Caco-2 (cell line): Measurements from ENCODE around the gene NIFK. TPM values are rescaled to one million over a fixed set of nuclear protein-coding genes. Genes with fewer than 3 reads are reported as not detected.

Experiments used
- BruUV-seq: library from RNA; stranded (reverse); fragments of 400-500 nt; replicated peaks from 2 replicates; lab custom pipeline; 2021; lab: Mats Ljungman, UMichigan
- CTCF ChIA-PET: fragments of 300-600 bp; sonication (Branson Sonifier 250); formaldehyde crosslinking; loops from one replicate; lab custom pipeline; 2022; ENCODE audit warnings: antibody characterized with exemption; lab: Charles Lee
- POLR2A ChIA-PET: fragments of 300-600 bp; sonication (Branson Sonifier 250); formaldehyde crosslinking; loops from one replicate; lab custom pipeline; 2022; ENCODE audit warnings: antibody characterized with exemption; lab: Charles Lee
- DNase-seq, 2 experiments: peaks; one replicate each; pipeline versions ENCODE4 v3.0.0 to v3.0.0-alpha.2; 2020 to 2022
- H3K27me3 ChIP-seq: replicated peaks from 2 replicates; pipeline ENCODE4 v1.6.0; 2011; ENCODE audit warnings: low read length; ENCODE audit not compliant: control insufficient read depth, insufficient read depth
- H3K36me3 ChIP-seq: 2 replicates; pipeline ENCODE4 v1.5.1; 2011; ENCODE audit warnings: low read length; ENCODE audit not compliant: control insufficient read depth, insufficient read depth
- H3K4me1 ChIP-seq: fragments of 250-450 bp; sonication (Bioruptor Pico); 2 replicates; pipeline ENCODE4 v1.5.1; 2020; ENCODE audit warnings: mild to moderate bottlenecking
- H3K4me3 ChIP-seq: 2 replicates; pipeline ENCODE4 v1.5.1; 2011; ENCODE audit warnings: low read depth, mild to moderate bottlenecking, control low read depth, low read length
- H3K9me3 ChIP-seq: fragments of 250-450 bp; sonication (Bioruptor Pico); 2 replicates; pipeline ENCODE4 v1.5.1; 2020; ENCODE audit warnings: mild to moderate bottlenecking, moderate library complexity
- H3K27ac Mint-ChIP-seq: one replicate; pipeline ENCODE4 v1.8.0; 2022; ENCODE audit warnings: mixed read lengths; ENCODE audit not compliant: unreplicated experiment
- H3K27me3 Mint-ChIP-seq: one replicate; pipeline ENCODE4 v1.8.0; 2022; ENCODE audit warnings: mixed read lengths; ENCODE audit not compliant: insufficient read depth, unreplicated experiment
- H3K36me3 Mint-ChIP-seq: one replicate; pipeline ENCODE4 v1.8.0; 2022; ENCODE audit warnings: mild to moderate bottlenecking, mixed read lengths; ENCODE audit not compliant: insufficient read depth, unreplicated experiment
- H3K4me1 Mint-ChIP-seq: one replicate; pipeline ENCODE4 v1.8.0; 2022; ENCODE audit warnings: low read depth, mixed read lengths; ENCODE audit not compliant: unreplicated experiment
- H3K4me3 Mint-ChIP-seq: one replicate; pipeline ENCODE4 v1.8.0; 2022; ENCODE audit warnings: mild to moderate bottlenecking, moderate library complexity, mixed read lengths; ENCODE audit not compliant: unreplicated experiment
- H3K9me3 Mint-ChIP-seq: one replicate; pipeline ENCODE4 v1.8.0; 2022; ENCODE audit warnings: mixed read lengths; ENCODE audit not compliant: unreplicated experiment
- intact Hi-C: fragments of 100-400 bp; cut with micrococcal nuclease; formaldehyde crosslinking; loops from one replicate; pipeline ENCODE4 v1.10.0; 2022; ENCODE audit not compliant: unreplicated experiment
- total RNA-seq: library from RNA; stranded (reverse); gene quantifications from 2 replicates; pipeline ENCODE4 v1.2.3, GENCODE V29; 2022
- TF ChIP-seq, protein P1 (sequence below), 2 experiments: fragments of 200-600 bp in 1 of 2; IDR thresholded peaks; 1 replicate in 1 of 2; 2 replicates in 1 of 2; pipeline versions ENCODE4 v1.5.1 to v1.8.0; 2011 to 2022; ENCODE audit warnings: antibody characterized with exemption in 1 of 2, control low read depth in 1 of 2, inconsistent platforms in 1 of 2, low read depth in 1 of 2, low read length in 1 of 2, mild to moderate bottlenecking in 1 of 2, moderate library complexity in 1 of 2; ENCODE audit not compliant: insufficient read depth in 1 of 2, severe bottlenecking in 1 of 2, unreplicated experiment in 1 of 2

The NIFK gene
- total RNA-seq, 1 experiment from 2014 or later, result 84.7 TPM

DNA sequence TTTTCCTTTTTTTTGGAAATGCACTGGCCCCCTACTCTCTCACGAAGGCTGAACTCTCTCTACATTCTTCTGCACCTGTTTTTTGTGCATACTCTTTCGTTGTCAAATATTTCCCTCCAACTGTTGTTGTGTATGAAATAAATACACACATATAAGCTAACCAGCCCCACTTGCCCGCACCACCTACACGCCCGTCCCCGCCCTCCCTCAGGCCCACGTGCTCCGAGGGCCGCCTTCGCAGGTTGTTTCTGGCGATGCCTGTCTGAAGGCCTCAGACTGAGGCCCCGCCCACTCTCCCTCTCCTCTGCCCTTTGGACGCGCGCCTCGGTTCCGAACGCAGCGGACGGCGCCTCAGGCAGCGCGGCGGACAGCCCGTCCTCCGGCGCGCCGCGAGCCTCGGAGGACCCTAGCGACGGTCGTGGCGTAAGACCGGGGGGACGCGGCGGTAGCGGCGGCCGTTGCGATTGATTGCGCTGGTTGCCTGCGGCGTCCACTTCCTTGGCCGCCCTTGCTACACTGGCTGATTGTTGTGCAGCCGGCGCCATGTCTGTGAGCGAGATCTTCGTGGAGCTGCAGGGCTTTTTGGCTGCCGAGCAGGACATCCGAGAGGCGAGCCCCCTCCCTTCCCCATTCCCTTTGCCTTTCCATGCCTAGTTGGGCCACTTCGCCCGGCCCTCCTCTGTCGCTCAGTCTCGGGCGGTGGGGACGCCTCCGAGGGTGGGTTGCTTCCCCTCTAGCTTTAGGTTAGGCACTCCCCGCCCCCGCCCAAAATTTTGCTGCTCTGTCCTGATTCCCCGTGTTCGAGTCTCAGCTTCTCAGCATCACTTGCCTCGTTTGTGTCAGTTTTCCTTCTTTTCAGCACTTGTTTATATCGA, 18.8 kb upstream of the NIFK start, which contains the start of gene TSN:
Gene TSN, plus strand, starts transcription at position 415 of the 875 bp plus-strand sequence. Its CDS starts 129 bp downstream, at position 544.
- Mint-ChIP-seq H3K36me3 (peaks cover 45% of the 10 kb centered on the region), H3K27ac (peak within 1 kb of the TSS; percentile 82), H3K9me3 (no peaks in the 10 kb centered on the region), H3K4me3 (peak within 1 kb of the TSS; percentile 77), H3K4me1 (peaks cover 5% of the 10 kb centered on the region), H3K27me3 (no peaks in the 10 kb centered on the region)
- Histone ChIP-seq H3K4me3 (peak within 1 kb of the TSS; percentile 90), H3K9me3 (no peaks in the 10 kb centered on the region), H3K27me3 (no peaks in the 10 kb centered on the region), H3K4me1 (peaks cover 7% of the 10 kb centered on the region; the same call in 1 of the 2 replicates), H3K36me3 (no peaks in the 10 kb centered on the region)
- intact Hi-C loops, result loop anchor here (1.0 kb wide), 3 partner anchors 19 to 225 kb away; partner anchors contain the start of genes NIFK and RNU4ATAC
- TF ChIP-seq, protein P1, sequence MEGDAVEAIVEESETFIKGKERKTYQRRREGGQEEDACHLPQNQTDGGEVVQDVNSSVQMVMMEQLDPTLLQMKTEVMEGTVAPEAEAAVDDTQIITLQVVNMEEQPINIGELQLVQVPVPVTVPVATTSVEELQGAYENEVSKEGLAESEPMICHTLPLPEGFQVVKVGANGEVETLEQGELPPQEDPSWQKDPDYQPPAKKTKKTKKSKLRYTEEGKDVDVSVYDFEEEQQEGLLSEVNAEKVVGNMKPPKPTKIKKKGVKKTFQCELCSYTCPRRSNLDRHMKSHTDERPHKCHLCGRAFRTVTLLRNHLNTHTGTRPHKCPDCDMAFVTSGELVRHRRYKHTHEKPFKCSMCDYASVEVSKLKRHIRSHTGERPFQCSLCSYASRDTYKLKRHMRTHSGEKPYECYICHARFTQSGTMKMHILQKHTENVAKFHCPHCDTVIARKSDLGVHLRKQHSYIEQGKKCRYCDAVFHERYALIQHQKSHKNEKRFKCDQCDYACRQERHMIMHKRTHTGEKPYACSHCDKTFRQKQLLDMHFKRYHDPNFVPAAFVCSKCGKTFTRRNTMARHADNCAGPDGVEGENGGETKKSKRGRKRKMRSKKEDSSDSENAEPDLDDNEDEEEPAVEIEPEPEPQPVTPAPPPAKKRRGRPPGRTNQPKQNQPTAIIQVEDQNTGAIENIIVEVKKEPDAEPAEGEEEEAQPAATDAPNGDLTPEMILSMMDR (IDR thresholded peaks at IDR 0.05; ENCODE audit: insufficient read depth in 1 of 2, low read depth in 1 of 2, low read length in 1 of 2, severe bottlenecking in 1 of 2, unreplicated experiment in 1 of 2), result no peak
- DNase-seq, result peak; percentile 98
- CTCF ChIA-PET, result interaction anchor here (0.5 to 1.2 kb wide), 2 partner anchors 23 to 627 kb away, joined by 3 to 5 read pairs; no protein-coding TSS in a partner anchor
- POLR2A ChIA-PET, result interaction anchor here (0.9 to 2.9 kb wide), 3 partner anchors 16 to 23 kb away, joined by 4 to 17 read pairs (median 7); partner anchors contain the start of gene NIFK
- no TSS peak for BruUV-seq

DNA sequence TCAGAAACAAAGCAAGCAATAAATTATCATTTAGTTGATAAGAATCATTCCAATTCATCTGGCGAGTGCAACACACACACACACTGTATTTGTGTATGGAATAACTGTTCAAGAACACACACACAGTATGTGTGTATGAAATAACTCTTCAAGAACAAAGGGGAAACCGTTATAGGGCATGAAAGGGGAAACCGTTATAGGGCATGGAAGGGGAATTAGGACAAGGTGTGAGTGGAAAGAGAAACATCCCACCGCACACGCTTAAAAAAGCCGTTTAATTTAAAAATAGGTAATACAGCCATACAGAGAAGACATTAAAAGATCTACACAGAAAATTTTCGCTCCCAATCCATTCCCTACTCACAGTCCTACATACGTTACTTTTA, 18.2 kb upstream of the NIFK start:
- Mint-ChIP-seq H3K27me3 (no peaks in the 10 kb centered on the region), H3K4me3 (peak overlapping the region; percentile 77), H3K27ac (peak overlapping the region; percentile 82), H3K36me3 (peaks cover 39% of the 10 kb centered on the region), H3K4me1 (peaks cover 5% of the 10 kb centered on the region), H3K9me3 (no peaks in the 10 kb centered on the region)
- TSS peak; percentile 64 for BruUV-seq
- CTCF ChIA-PET, result interaction anchor here (0.5 kb wide), 1 partner anchor 626 kb away, joined by 3 read pairs; no protein-coding TSS in a partner anchor
- POLR2A ChIA-PET, result interaction anchor here (2.9 kb wide), 1 partner anchor 24 kb away, joined by 17 read pairs; no protein-coding TSS in a partner anchor
- Histone ChIP-seq H3K36me3 (no peaks in the 10 kb centered on the region), H3K4me3 (peak overlapping the region; percentile 90), H3K4me1 (peaks cover 7% of the 10 kb centered on the region; the same call in 1 of the 2 replicates), H3K9me3 (no peaks in the 10 kb centered on the region), H3K27me3 (no peaks in the 10 kb centered on the region)
- TF ChIP-seq, protein P1 (IDR thresholded peaks at IDR 0.05; ENCODE audit: insufficient read depth in 1 of 2, low read depth in 1 of 2, low read length in 1 of 2, severe bottlenecking in 1 of 2, unreplicated experiment in 1 of 2), result no peak
- intact Hi-C loops, result loop anchor here (1.0 kb wide), 3 partner anchors 19 to 225 kb away; partner anchors contain the start of genes NIFK and RNU4ATAC
- DNase-seq, result no peak

DNA sequence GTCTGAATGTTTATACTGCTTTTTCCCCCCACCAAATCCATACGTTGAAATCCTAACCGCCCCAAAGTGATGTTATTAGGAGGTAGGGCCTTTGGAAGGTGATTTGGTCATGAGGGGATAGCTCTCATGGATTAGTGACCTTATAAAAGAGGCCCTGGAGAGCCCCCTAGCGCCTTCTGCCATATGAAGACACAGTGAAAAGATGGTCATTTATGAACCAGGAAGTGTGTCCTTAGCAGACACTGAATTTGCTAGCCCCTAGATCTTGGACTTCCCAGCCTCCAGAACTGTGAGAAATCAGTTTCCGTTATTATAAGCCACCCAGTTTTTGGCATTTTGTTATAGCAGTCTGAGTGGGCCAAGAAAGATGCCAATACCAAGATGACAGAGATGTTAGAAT, 11.5 kb upstream of the NIFK start:
- H3K27me3 ChIP-seq, result no peaks in the 10 kb centered on the region
- H3K4me1 ChIP-seq, result no peaks in the 10 kb centered on the region
- ChIA-PET POLR2A (no interaction called here), CTCF (interaction anchor here (1.0 kb wide), 1 partner anchor 153 kb away, joined by 3 read pairs; no protein-coding TSS in a partner anchor)
- BruUV-seq, result no TSS peak
- Mint-ChIP-seq H3K9me3 (no peaks in the 10 kb centered on the region), H3K27ac (no peak overlapping the region), H3K4me1 (no peaks in the 10 kb centered on the region), H3K4me3 (no peak overlapping the region), H3K36me3 (no peaks in the 10 kb centered on the region), H3K27me3 (no peaks in the 10 kb centered on the region)
- intact Hi-C loops, result loop anchor here (1.0 kb wide), 1 partner anchor 346 kb away; no protein-coding TSS in a partner anchor
- H3K36me3 ChIP-seq, result no peaks in the 10 kb centered on the region
- DNase-seq, result no peak
- H3K9me3 ChIP-seq, result no peaks in the 10 kb centered on the region
- H3K4me3 ChIP-seq, result no peak overlapping the region
- TF ChIP-seq, protein P1 (IDR thresholded peaks at IDR 0.05; ENCODE audit: insufficient read depth in 1 of 2, low read depth in 1 of 2, low read length in 1 of 2, severe bottlenecking in 1 of 2, unreplicated experiment in 1 of 2), result no peak
